ENCODE data around the gene YLPM1.
"Not testable (repeated sequence)": the region's sequence is repeated elsewhere in the genome, so short reads cannot be mapped to it uniquely, and the experiment has no call there.

The YLPM1 gene

GRCh38 chr14:74762917-74763802, at the start of gene YLPM1:
Gene YLPM1 (plus strand): TSS chr14:74763316. CDS start chr14:74763490, 174 bp downstream.
- DNase-seq (ENCODE audit: low read depth in 3 of 3, low spot score in 1 of 3): peak; percentile 77 to 87 (median 86)

GRCh38 chr14:74713395-74713735, 49.8 kb upstream of the YLPM1 start:
- no peak for DNase-seq (ENCODE audit: low read depth in 3 of 3, low spot score in 1 of 3)

GRCh38 chr14:74720526-74720925, 42.6 kb upstream of the YLPM1 start:
- DNase-seq (ENCODE audit: low read depth in 3 of 3, low spot score in 1 of 3): no peak

- no peak for DNase-seq (ENCODE audit: low read depth in 3 of 3, low spot score in 1 of 3)
Measured at GRCh38 chr14:74723134-74723533, 40.0 kb upstream of the YLPM1 start.

GRCh38 chr14:74732387-74732786, 30.7 kb upstream of the YLPM1 start:
- DNase-seq (ENCODE audit: low read depth in 3 of 3, low spot score in 1 of 3): no peak

- DNase-seq (ENCODE audit: low read depth in 3 of 3, low spot score in 1 of 3): no peak
Measured at GRCh38 chr14:74733221-74733620, 29.9 kb upstream of the YLPM1 start.

- no peak for DNase-seq (ENCODE audit: low read depth in 3 of 3, low spot score in 1 of 3)
Measured at GRCh38 chr14:74735125-74735524, 28.0 kb upstream of the YLPM1 start.

- DNase-seq (ENCODE audit: low read depth in 3 of 3, low spot score in 1 of 3): no peak
Measured at GRCh38 chr14:74737753-74738325, 25.3 kb upstream of the YLPM1 start.

GRCh38 chr14:74739293-74740030, 23.7 kb upstream of the YLPM1 start:
- DNase-seq (ENCODE audit: low read depth in 3 of 3, low spot score in 1 of 3): no peak

GRCh38 chr14:74747237-74747636, 15.9 kb upstream of the YLPM1 start:
- no peak for DNase-seq (ENCODE audit: low read depth in 3 of 3, low spot score in 1 of 3)

GRCh38 chr14:74754157-74754556, 9.0 kb upstream of the YLPM1 start:
- DNase-seq (ENCODE audit: low read depth in 3 of 3, low spot score in 1 of 3): no peak

GRCh38 chr14:74754899-74755298, 8.2 kb upstream of the YLPM1 start:
- no peak for DNase-seq (ENCODE audit: low read depth in 3 of 3, low spot score in 1 of 3)

- DNase-seq (ENCODE audit: low read depth in 3 of 3, low spot score in 1 of 3): no peak
Measured at GRCh38 chr14:74756326-74756725, 6.8 kb upstream of the YLPM1 start.

- not testable (repeated sequence) for DNase-seq (ENCODE audit: low read depth in 3 of 3, low spot score in 1 of 3)
Measured at GRCh38 chr14:74758505-74758904, 4.6 kb upstream of the YLPM1 start.

- DNase-seq (ENCODE audit: low read depth in 3 of 3, low spot score in 1 of 3): no peak
Measured at GRCh38 chr14:74763803-74764531, 851 bp downstream of the YLPM1 start.

- DNase-seq (ENCODE audit: low read depth in 3 of 3, low spot score in 1 of 3): no peak
Measured at GRCh38 chr14:74765721-74766120, 2.6 kb downstream of the YLPM1 start.

GRCh38 chr14:74771399-74771798, 8.3 kb downstream of the YLPM1 start:
- DNase-seq (ENCODE audit: low read depth in 3 of 3, low spot score in 1 of 3): no peak

- DNase-seq (ENCODE audit: low read depth in 3 of 3, low spot score in 1 of 3): no peak
Measured at GRCh38 chr14:74784634-74785033, 21.5 kb downstream of the YLPM1 start.

- DNase-seq (ENCODE audit: low read depth in 3 of 3, low spot score in 1 of 3): no peak
Measured at GRCh38 chr14:74785056-74785613, 22.0 kb downstream of the YLPM1 start.

- no peak for DNase-seq (ENCODE audit: low read depth in 3 of 3, low spot score in 1 of 3)
Measured at GRCh38 chr14:74786796-74787315, 23.7 kb downstream of the YLPM1 start.
